Glomerular endothelial cell (primary cell): ENCODE results near the gene IGFBP2. TPM values are rescaled to one million over a fixed set of nuclear protein-coding genes. Genes with fewer than 3 reads are reported as not detected.

Experiments used
- DNase-seq: peaks from one replicate; pipeline ENCODE4 v3.0.0-alpha.2; 2011; ENCODE audit warnings: low read depth, low spot score; ENCODE audit errors: extremely low read depth
- total RNA-seq: library from RNA; depleted of rRNA; stranded (reverse); fragments of >200 nt; gene quantifications from 2 replicates; pipeline ENCODE4 v1.2.3, GENCODE V29; 2015

The IGFBP2 gene
- total RNA-seq, 1 donor from 2014 or later = 268 TPM

GRCh38 chr2:216636551-216637450, 3.6 kb downstream of the IGFBP2 start:
- no peak for DNase-seq

DNA sequence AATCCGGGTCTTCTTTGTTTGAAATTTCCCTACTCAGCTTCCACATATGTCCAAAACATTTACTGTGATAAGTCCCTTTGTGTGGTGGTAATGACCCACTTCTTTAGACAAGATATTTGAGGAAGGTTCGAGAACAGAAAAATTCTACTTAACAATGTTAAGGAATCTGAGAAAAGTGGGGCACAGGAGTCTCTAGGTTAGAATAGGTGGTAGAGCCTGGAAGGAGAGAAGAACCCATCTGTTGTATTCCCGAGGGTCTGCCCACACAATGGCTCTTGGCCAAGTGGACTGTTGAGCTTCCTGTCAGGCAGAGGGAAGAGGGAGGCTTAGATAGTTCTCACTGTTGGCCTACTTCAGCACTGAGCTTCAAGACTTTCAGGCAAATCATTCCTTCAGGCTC, 4.3 kb downstream of the IGFBP2 start:
- DNase-seq = no peak

DNA sequence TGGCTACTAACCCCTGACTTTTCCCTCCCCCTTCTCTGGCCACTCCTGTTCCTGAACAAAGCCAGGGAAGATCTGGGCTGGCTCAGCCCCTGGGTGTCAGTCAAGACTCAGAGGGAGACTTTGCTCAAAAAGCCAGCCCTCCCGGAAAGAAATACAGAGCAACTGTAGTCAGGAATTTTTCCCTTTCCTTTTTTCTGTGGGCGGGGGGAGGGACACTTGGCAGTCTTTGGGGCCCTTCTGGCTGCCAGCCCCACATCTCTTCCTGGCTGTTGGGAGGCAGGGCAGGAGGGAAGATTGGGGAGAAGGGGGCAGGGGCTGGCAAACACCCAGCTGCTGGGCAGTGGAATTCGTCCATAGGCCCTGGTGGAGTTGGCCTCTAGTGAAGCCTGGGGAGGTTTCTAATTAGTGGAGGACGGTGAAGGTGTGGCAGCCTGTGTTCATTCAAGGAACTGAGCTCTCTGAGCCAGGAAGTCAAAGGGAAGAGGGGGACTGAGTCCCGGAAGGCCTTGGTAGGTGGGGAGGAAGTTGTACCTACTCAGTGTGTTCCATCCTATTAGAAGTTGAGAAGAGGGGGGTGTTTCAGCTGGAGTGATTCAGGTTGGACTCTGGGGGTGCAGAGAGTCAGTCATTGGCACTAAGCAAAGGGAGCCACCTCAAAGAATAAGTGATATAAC, 10.9 kb downstream of the IGFBP2 start:
- DNase-seq = no peak

- no peak for DNase-seq
Measured at GRCh38 chr2:216644842-216645635, 11.8 kb downstream of the IGFBP2 start.

- DNase-seq = no peak
Measured at GRCh38 chr2:216645636-216645950, 12.4 kb downstream of the IGFBP2 start.

- DNase-seq = no peak
Measured at GRCh38 chr2:216646116-216646515, 12.9 kb downstream of the IGFBP2 start.

DNA sequence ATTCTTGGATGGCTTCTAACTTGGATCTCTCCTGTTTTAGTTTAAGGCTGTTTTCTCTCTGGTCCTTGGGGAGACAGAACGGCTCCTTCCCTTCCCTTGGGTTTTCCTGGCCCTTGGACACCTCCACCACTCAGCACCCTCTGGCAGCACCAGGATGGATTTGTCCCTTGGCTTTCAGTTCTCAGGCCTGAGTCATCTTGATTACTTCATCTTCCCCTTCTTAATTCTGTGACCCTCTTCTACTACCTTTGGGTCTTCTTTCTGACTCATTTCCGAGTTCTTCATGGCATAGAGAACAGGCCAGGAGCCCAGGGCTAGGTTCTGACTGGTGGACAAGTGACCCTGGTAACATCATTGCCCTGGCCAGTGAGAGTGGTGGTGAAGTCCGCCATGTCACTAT, 14.9 kb downstream of the IGFBP2 start:
- no peak for DNase-seq

GRCh38 chr2:216649574-216649973, 16.4 kb downstream of the IGFBP2 start:
- DNase-seq = no peak

- DNase-seq = no peak
Measured at GRCh38 chr2:216650626-216651257, 17.5 kb downstream of the IGFBP2 start.

DNA sequence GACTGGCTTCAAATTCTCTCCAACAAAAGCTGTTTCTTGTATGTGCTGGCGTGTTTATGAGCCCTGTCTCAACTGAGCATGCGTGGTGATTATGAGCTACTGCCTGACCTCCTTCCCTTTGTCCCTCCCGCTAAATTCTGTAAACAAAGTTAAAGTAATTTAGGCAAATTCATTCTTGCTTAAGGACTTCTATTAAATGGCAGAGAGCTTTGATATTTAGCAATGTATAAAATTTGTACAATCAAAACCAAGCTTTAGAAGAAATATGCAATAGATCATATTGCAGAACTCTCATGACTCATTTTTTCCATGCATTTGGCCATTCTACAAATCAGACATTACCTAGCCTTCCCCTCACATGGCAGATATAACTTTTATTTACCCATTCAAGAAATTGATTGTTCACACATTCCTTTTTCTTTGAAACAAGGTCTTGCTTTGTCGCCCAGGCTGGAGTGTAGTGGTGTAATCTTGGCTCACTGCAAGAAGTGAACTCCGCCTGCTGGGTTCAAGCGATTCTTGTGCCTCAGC, 18.2 kb downstream of the IGFBP2 start:
- no peak for DNase-seq

DNA sequence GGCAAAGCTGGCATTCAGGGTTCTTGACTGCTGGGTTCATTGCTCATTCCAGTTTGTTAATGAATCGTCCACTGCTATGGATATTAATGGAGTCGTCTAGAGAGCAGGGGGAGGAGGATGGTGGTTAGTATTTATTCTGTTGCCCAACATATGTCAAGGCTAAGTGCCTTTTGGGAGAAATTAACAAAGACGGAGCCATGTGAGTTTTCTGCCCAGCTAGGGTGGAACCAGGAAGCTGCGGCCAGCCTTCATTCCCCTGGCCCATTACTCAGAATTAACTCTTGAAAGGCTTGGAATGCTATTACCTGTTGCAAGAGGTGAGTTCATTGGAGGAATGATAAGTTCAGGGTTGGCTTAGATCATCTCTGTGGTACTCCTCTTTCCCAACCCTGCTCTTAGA, 19.3 kb downstream of the IGFBP2 start:
- no peak for DNase-seq

DNA sequence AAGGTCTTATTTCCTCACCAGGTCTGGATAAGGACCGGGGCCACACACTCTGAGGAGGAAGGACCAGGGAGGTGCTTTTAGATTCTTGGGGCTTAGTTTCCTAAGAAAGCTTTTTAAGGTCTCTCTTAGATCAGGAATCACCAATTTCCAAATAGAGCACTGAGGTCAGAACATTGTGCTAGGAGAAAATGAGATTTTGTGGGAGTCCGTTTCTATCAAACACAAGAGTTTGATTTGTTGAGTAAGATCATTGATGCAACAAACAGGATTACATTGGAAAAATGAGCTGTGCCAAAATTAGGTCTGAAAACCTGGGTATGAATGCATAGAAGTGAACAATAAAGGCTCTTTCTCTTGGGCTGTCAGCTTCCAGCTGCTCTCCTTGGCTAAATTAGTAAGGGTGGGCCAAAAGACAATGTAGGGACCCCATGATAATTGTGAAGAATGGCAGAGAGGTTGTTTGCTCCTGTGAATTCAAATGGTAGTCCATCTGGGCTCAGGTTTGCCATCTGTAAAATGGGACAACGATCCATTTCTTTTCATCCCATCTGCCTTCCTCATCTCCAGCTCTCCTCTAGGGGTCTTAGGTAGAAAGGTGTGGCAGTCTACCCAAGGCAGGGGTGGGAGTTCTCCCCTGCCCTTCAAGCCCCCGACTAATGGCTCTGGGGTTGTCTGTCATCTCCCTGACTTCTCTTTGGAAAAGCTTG, 20.0 kb downstream of the IGFBP2 start:
- no peak for DNase-seq

DNA sequence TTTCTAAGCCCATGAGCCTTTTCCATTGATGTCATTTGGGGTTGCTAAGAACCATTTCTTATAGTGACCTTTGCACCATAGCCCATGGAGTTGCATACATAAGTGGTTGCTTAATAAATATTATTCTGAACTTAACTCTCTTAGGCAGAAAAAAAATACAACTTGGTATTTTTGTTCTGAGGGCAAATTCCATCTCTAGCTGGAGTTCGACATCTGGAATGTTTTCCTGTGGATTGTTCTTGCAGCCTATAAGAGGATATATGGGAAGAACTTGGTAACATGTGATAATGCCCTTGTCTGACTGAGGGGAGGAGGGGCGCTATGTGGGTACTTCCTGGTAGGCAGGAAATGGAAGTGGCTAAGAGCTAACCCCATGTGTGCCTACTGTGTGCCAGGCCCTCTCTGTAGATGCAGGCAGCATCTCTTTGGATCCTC, 20.7 kb downstream of the IGFBP2 start:
- no peak for DNase-seq

- DNase-seq = no peak
Measured at GRCh38 chr2:216654528-216655052, 21.4 kb downstream of the IGFBP2 start.

- no peak for DNase-seq
Measured at GRCh38 chr2:216657086-216657855, 24.1 kb downstream of the IGFBP2 start.

DNA sequence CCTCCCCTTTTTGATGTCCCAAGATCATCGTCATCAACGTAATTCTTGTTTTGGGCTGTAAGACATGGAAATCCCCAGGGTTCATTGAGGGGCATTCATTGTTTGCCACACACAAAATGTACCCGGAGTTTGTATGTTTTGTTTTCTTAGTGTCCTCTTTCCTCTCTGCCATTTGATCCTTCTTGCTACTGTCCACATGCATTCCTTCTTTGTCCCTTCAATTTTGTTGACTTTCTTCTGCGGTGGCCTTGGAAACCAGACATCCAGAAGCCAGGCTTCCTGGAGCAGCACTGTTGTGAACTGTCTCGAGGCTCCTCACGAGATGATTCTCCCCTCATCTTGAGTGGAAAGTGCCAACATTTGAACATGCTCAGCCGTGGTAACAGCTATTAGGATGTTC, 24.8 kb downstream of the IGFBP2 start:
- DNase-seq = no peak

GRCh38 chr2:216658757-216659156, 25.5 kb downstream of the IGFBP2 start:
- no peak for DNase-seq

GRCh38 chr2:216659276-216659675, 26.1 kb downstream of the IGFBP2 start:
- no peak for DNase-seq

- DNase-seq = no peak
Measured at GRCh38 chr2:216660496-216660895, 27.3 kb downstream of the IGFBP2 start.
